ENCODE results near the gene ERCC5.

GRCh38 chr13:102914339-102914930 is 68.6 kb downstream of the ERCC5 start:
- TF ChIP-seq POLR2A (IDR thresholded peaks at IDR 0.05; ENCODE audit: low read depth, low read length), result no peak
- no peak for TF ChIP-seq POLR2AphosphoS5 (IDR thresholded peaks at IDR 0.05; ENCODE audit: low read depth, low read length)
